ENCODE results near the gene KCNJ15. TPM values are rescaled to one million over a fixed set of nuclear protein-coding genes. Genes with fewer than 3 reads are reported as not detected.

KCNJ15 gene
- total RNA-seq, 3 donors from 2014 or later (not counting 1 experiment from before 2014, with no cell fraction given): 1.9 TPM; not detected in 2

DNA sequence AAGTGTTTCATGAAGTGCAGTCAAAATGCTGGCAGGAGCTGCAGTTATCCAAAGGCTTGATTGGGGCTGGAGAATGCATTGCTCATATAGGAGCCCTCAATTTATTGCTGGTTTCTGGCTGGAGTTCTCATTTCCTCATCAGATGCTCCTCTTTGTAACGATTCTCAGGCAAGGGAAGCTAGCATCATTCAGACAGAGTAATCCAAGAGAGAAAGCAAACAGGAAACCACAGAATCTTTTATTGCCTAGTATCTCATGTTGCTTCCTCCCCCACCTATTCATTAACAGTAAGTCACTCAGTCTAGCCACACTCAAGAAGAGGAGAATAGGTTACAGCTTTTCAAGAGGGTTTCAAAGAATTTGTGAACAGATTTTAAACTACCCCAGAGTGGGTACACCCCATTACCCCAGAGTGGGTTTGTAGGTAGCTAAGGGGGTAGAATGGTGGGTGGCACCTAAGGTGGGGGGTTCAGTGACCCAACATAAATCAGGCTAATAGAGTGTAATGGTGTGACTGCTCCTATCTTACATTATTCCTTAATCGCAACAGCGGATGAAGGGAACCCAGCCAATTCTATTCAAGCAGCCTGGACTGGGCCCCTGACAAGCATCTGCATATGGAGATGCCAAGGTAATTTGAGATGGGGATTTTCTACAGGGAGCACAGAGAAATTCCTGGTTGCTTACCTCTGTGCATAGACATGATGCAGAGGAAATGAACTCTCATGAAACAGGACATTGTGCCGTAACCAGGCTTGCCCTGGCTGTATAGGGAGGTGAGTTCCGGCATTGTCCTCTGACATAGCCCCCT is 67.1 kb downstream of the KCNJ15 start:
- WGBS (ENCODE audit: insufficient coverage): 62% methylated on average over 4 of the region's 5 CpGs
- Mint-ChIP-seq H3K4me3 (no peak overlapping the region), H3K9me3 (no peaks in the 10 kb centered on the region), H3K27ac (no peak overlapping the region), H3K27me3 (ENCODE audit: low read depth in 2 of 2) (peaks cover 12 to 22% of the 10 kb centered on the region in 2 donors), H3K4me1 (no peaks in the 10 kb centered on the region), H3K36me3 (no peaks in the 10 kb centered on the region)
- intact Hi-C loops (cut with micrococcal nuclease): no loop called here
- Histone ChIP-seq H3K4me1 (ENCODE audit: control insufficient read depth, insufficient read depth, low read length) (no peaks in the 10 kb centered on the region), H3K36me3 (ENCODE audit: control insufficient read depth, insufficient read depth, low read length) (no peaks in the 10 kb centered on the region), H3K27me3 (ENCODE audit: control insufficient read depth, insufficient read depth, low read length) (no peaks in the 10 kb centered on the region), H3K27ac (ENCODE audit: low read length) (no peak overlapping the region), H3K4me3 (ENCODE audit: low read length) (no peak overlapping the region), H3K9me3 (ENCODE audit: control insufficient read depth, insufficient read depth, low read length) (no peaks in the 10 kb centered on the region)
- TF ChIP-seq, protein P1, sequence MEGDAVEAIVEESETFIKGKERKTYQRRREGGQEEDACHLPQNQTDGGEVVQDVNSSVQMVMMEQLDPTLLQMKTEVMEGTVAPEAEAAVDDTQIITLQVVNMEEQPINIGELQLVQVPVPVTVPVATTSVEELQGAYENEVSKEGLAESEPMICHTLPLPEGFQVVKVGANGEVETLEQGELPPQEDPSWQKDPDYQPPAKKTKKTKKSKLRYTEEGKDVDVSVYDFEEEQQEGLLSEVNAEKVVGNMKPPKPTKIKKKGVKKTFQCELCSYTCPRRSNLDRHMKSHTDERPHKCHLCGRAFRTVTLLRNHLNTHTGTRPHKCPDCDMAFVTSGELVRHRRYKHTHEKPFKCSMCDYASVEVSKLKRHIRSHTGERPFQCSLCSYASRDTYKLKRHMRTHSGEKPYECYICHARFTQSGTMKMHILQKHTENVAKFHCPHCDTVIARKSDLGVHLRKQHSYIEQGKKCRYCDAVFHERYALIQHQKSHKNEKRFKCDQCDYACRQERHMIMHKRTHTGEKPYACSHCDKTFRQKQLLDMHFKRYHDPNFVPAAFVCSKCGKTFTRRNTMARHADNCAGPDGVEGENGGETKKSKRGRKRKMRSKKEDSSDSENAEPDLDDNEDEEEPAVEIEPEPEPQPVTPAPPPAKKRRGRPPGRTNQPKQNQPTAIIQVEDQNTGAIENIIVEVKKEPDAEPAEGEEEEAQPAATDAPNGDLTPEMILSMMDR (IDR thresholded peaks at IDR 0.05): no peak
- ATAC-seq (peak in 1 of 3 donors; percentile 29), DNase-seq (peak in 1 of 2 donors; percentile 57)

DNA sequence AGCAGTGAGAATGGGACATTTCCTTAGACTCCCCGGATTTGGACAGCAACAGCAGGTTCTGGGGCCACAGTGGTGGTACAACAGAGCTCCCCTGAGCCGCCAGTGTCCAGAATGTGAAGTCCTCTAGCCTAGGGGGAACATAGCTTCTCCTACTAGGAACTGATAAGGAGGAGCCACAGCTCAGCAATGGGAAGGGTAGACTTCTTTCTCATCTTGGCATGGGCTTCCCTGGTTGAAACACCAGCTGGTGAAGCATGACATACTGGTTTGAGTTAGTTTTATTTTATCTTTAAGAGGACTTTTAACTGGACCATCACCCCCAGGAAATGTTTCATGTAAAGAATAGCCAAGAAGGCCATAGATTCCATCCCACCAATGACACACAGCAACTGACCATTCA is 68.4 kb downstream of the KCNJ15 start:
- H3K9me3 ChIP-seq (ENCODE audit: control insufficient read depth, insufficient read depth, low read length): no peaks in the 10 kb centered on the region
- DNase-seq (no peak), ATAC-seq (no peak)
- Mint-ChIP-seq H3K27ac (no peak overlapping the region), H3K27me3 (ENCODE audit: low read depth in 2 of 2) (peaks cover 12 to 22% of the 10 kb centered on the region in 2 donors), H3K4me3 (no peak overlapping the region), H3K4me1 (no peaks in the 10 kb centered on the region), H3K36me3 (no peaks in the 10 kb centered on the region), H3K9me3 (no peaks in the 10 kb centered on the region)
- intact Hi-C loops (cut with micrococcal nuclease): no loop called here
- no peak overlapping the region for H3K27ac ChIP-seq (ENCODE audit: low read length)
- TF ChIP-seq, protein P1 (IDR thresholded peaks at IDR 0.05): no peak
- H3K4me1 ChIP-seq (ENCODE audit: control insufficient read depth, insufficient read depth, low read length): no peaks in the 10 kb centered on the region
- H3K4me3 ChIP-seq (ENCODE audit: low read length): no peak overlapping the region
- H3K27me3 ChIP-seq (ENCODE audit: control insufficient read depth, insufficient read depth, low read length): no peaks in the 10 kb centered on the region
- H3K36me3 ChIP-seq (ENCODE audit: control insufficient read depth, insufficient read depth, low read length): no peaks in the 10 kb centered on the region
- WGBS (ENCODE audit: insufficient coverage): 78% methylated on average over 2 of the region's 2 CpGs

DNA sequence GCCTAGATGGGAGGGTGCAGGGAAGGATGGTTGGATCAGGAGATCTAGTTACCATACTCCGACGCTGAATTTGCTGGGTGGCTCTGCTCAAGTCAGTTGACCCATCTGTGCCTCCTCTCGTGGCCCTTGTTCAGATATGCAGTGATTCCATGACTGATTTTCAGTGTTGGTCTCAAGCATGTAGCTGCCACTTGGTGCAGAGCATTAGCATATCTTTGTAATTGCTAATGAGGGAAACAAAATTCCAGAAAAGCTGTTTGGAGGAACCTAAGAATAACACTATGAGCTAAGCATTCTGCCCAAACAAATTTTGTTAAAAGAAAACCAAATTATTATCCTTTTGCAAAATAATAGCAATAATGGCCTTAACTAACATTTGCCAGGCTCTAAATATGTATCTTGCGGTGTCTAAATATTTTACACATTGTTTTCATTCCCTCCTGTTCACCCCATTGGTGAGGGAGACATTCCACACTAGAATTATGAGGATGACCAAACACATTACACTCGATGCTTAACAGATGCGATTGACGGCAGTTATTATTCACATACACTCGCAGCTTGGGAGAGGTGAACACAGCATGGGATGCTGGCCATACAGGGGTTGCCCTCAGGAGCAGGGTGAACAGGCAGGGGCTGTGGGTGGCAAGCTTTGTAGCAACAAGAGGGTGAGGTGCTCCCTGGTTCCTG is 69.1 kb downstream of the KCNJ15 start:
- Histone ChIP-seq H3K27me3 (ENCODE audit: control insufficient read depth, insufficient read depth, low read length) (no peaks in the 10 kb centered on the region), H3K9me3 (ENCODE audit: control insufficient read depth, insufficient read depth, low read length) (no peaks in the 10 kb centered on the region), H3K36me3 (ENCODE audit: control insufficient read depth, insufficient read depth, low read length) (no peaks in the 10 kb centered on the region), H3K4me3 (ENCODE audit: low read length) (no peak overlapping the region), H3K4me1 (ENCODE audit: control insufficient read depth, insufficient read depth, low read length) (no peaks in the 10 kb centered on the region), H3K27ac (ENCODE audit: low read length) (no peak overlapping the region)
- Mint-ChIP-seq H3K4me1 (no peaks in the 10 kb centered on the region), H3K27me3 (ENCODE audit: low read depth in 2 of 2) (peaks cover 12 to 22% of the 10 kb centered on the region in 2 donors), H3K36me3 (no peaks in the 10 kb centered on the region), H3K9me3 (no peaks in the 10 kb centered on the region), H3K27ac (no peak overlapping the region), H3K4me3 (no peak overlapping the region)
- intact Hi-C loops (cut with micrococcal nuclease): no loop called here
- no peak for DNase-seq
- ATAC-seq: no peak
- TF ChIP-seq, protein P1 (IDR thresholded peaks at IDR 0.05): no peak
- WGBS (ENCODE audit: insufficient coverage): 95% methylated on average over 8 of the region's 8 CpGs
